Upper lobe of left lung (tissue), 6 donors: ENCODE results near the gene GATAD2A. TPM values are rescaled to one million over a fixed set of nuclear protein-coding genes. Genes with fewer than 3 reads are reported as not detected.

ENCODE experiments used
- ATAC-seq, 2 donors: fragments of 200-7000 bp; cut with Tn5 transposase; one replicate each; pipeline ENCODE4 v1.9.1; 2022; ENCODE audit warnings: mild to moderate bottlenecking in 2 of 2, moderate library complexity in 2 of 2; ENCODE audit not compliant: low FRiP score in 2 of 2
- DNase-seq, 2 donors: peaks; one replicate each; pipeline ENCODE4 v3.0.0-alpha.2; 2019 to 2020
- H3K27ac ChIP-seq, 4 donors: fragments of 200-600 bp; sonication (generic); one replicate each; pipeline ENCODE4 v1.5.1; 2016 to 2019
- H3K27me3 ChIP-seq, 4 donors: fragments of 200-600 bp; sonication (generic); one replicate each; pipeline ENCODE4 v1.5.1; 2017 to 2019
- H3K36me3 ChIP-seq, 4 donors: fragments of 200-600 bp; sonication (generic); one replicate each; pipeline ENCODE4 v1.5.1; 2016 to 2019
- H3K4me1 ChIP-seq, 4 donors: fragments of 200-600 bp; sonication (generic); one replicate each; pipeline ENCODE4 v1.5.1; 2018 to 2019
- H3K4me3 ChIP-seq, 4 donors: fragments of 200-600 bp; sonication (generic); one replicate each; pipeline ENCODE4 v1.5.1; 2017 to 2019; ENCODE audit warnings: mild to moderate bottlenecking in 2 of 4, moderate library complexity in 1 of 4
- H3K9me3 ChIP-seq, 4 donors: fragments of 200-600 bp; sonication (generic); one replicate each; pipeline ENCODE4 v1.5.1; 2018 to 2019
- CTCF ChIP-seq, 6 experiments: fragments of 450-650 bp in 4 of 6; fragments of 200-600 bp in 2 of 6; sonication (generic) in 2 of 6; IDR thresholded peaks; one replicate each; pipeline ENCODE4 v1.5.1; 2016 to 2019; ENCODE audit warnings: antibody characterized with exemption in 6 of 6
- EP300 ChIP-seq, 4 donors: sonication (generic); formaldehyde crosslinking; IDR thresholded peaks; one replicate each; pipeline ENCODE4 v1.5.1; 2017; ENCODE audit warnings: antibody characterized with exemption in 4 of 4, control low read depth in 2 of 4
- POLR2A ChIP-seq, 4 donors: fragments of 450-650 bp; IDR thresholded peaks; one replicate each; pipeline ENCODE4 v1.5.1; 2016 to 2017; ENCODE audit warnings: antibody characterized with exemption in 4 of 4, mild to moderate bottlenecking in 2 of 4
- POLR2AphosphoS5 ChIP-seq, 2 donors: sonication (generic); formaldehyde crosslinking; IDR thresholded peaks; one replicate each; pipeline ENCODE4 v1.5.1; 2017; ENCODE audit warnings: antibody characterized with exemption in 2 of 2
- WGBS, 2 donors: methylation state at CpG; one replicate each; pipeline ENCODE4 v1.1.5; 2017 to 2018; 5-methylcytosine and 5-hydroxymethylcytosine counted together
- total RNA-seq, 6 donors: library from RNA; depleted of rRNA in 4 of 6; stranded (reverse); fragments of >200 nt in 4 of 6; gene quantifications; one replicate each; pipeline versions ENCODE4 v1.1.0 to v1.2.1, GENCODE V29; 2016 to 2021
- donor health status: DM: no; HTN: no; CAD: no; lungs with moderate emphysema.
- donor health status: DM: no; HTN: yes; CAD: no; lungs with severe emphysema.

GATAD2A gene
- total RNA-seq, 6 donors from 2014 or later = 60.8 to 182 (median 88.0) TPM

- H3K4me1 ChIP-seq = peaks cover 51 to 57% (median 53%) of the 10 kb centered on the region in 4 donors
- ATAC-seq = no peak
- peaks cover 9 to 16% (median 11%) of the 10 kb centered on the region in 4 donors for H3K9me3 ChIP-seq
- peak overlapping the region; percentile 78 to 92 (median 86) for H3K27ac ChIP-seq
- 51 to 62% methylated on average over 10 to 13 of the region's 13 CpGs for WGBS, 2 donors
- no peaks in the 10 kb centered on the region for H3K27me3 ChIP-seq
- no peak for TF ChIP-seq EP300 (IDR thresholded peaks at IDR 0.05)
- TF ChIP-seq CTCF (IDR thresholded peaks at IDR 0.05) = no peak
- TF ChIP-seq POLR2A (IDR thresholded peaks at IDR 0.05) = no peak
- TF ChIP-seq POLR2AphosphoS5 (IDR thresholded peaks at IDR 0.05) = no peak
- peaks cover 7 to 36% (median 18%) of the 10 kb centered on the region in 4 donors for H3K36me3 ChIP-seq
- no peak overlapping the region for H3K4me3 ChIP-seq
- DNase-seq = no peak
Observed at GRCh38 chr19:19464339-19465098, 59.0 kb downstream of the GATAD2A start.

GRCh38 chr19:19465436-19466070, 60.1 kb downstream of the GATAD2A start:
- Histone ChIP-seq H3K4me1 (peaks cover 41 to 47% (median 42%) of the 10 kb centered on the region in 4 donors), H3K27ac (no peak overlapping the region)
- TF ChIP-seq POLR2A (IDR thresholded peaks at IDR 0.05) (no peak), EP300 (IDR thresholded peaks at IDR 0.05) (no peak), CTCF (IDR thresholded peaks at IDR 0.05) (no peak), POLR2AphosphoS5 (IDR thresholded peaks at IDR 0.05) (no peak)

GRCh38 chr19:19466201-19466600, 60.7 kb downstream of the GATAD2A start:
- Histone ChIP-seq H3K36me3 (peaks cover 7 to 36% (median 18%) of the 10 kb centered on the region in 4 donors), H3K9me3 (peaks cover 9 to 16% (median 11%) of the 10 kb centered on the region in 4 donors), H3K27ac (no peak overlapping the region), H3K4me1 (peaks cover 35 to 45% (median 39%) of the 10 kb centered on the region in 4 donors), H3K4me3 (no peak overlapping the region), H3K27me3 (no peaks in the 10 kb centered on the region)
- no peak for ATAC-seq
- WGBS, 2 donors = 86 to 89% methylated on average over 6 of the region's 6 CpGs
- no peak for TF ChIP-seq EP300 (IDR thresholded peaks at IDR 0.05)
- no peak for TF ChIP-seq POLR2AphosphoS5 (IDR thresholded peaks at IDR 0.05)
- TF ChIP-seq POLR2A (IDR thresholded peaks at IDR 0.05) = no peak
- no peak for TF ChIP-seq CTCF (IDR thresholded peaks at IDR 0.05)
- no peak for DNase-seq

More at GRCh38 chr19:19465436-19466070, 60.1 kb downstream of the GATAD2A start:
- ATAC-seq = no peak
- Histone ChIP-seq H3K36me3 (peaks cover 7 to 36% (median 18%) of the 10 kb centered on the region in 4 donors), H3K27me3 (no peaks in the 10 kb centered on the region), H3K4me3 (no peak overlapping the region), H3K9me3 (peaks cover 9 to 16% (median 11%) of the 10 kb centered on the region in 4 donors)
- no peak for DNase-seq
- 91 to 92% methylated on average over 11 to 12 of the region's 12 CpGs for WGBS, 2 donors

GRCh38 chr19:19468424-19469050, 63.1 kb downstream of the GATAD2A start:
- Histone ChIP-seq H3K27ac (no peak overlapping the region), H3K4me1 (peaks cover 19 to 42% (median 27%) of the 10 kb centered on the region in 4 donors), H3K27me3 (no peaks in the 10 kb centered on the region), H3K9me3 (peaks cover 9 to 16% (median 11%) of the 10 kb centered on the region in 4 donors), H3K36me3 (peaks cover 7 to 36% (median 20%) of the 10 kb centered on the region in 4 donors), H3K4me3 (no peak overlapping the region)
- TF ChIP-seq POLR2A (IDR thresholded peaks at IDR 0.05) = no peak
- TF ChIP-seq CTCF (IDR thresholded peaks at IDR 0.05) = no peak
- TF ChIP-seq EP300 (IDR thresholded peaks at IDR 0.05) = no peak
- no peak for TF ChIP-seq POLR2AphosphoS5 (IDR thresholded peaks at IDR 0.05)
- WGBS, 2 donors = 92 to 94% methylated on average over 2 of the region's 2 CpGs
- no peak for ATAC-seq
- no peak for DNase-seq
